NAMALWA (cell line): ENCODE measurements around the gene BRIP1.
"Not testable (repeated sequence)": the region's sequence is repeated elsewhere in the genome, so short reads cannot be mapped to it uniquely, and the experiment has no call there.

ENCODE experiments used
- DNase-seq: peaks from one replicate; pipeline ENCODE4 v3.0.0-alpha.2; 2015; ENCODE audit warnings: low spot score

BRIP1 gene

GRCh38 chr17:61695779-61696337, 167.5 kb downstream of the BRIP1 start:
- DNase-seq, result no peak

DNA sequence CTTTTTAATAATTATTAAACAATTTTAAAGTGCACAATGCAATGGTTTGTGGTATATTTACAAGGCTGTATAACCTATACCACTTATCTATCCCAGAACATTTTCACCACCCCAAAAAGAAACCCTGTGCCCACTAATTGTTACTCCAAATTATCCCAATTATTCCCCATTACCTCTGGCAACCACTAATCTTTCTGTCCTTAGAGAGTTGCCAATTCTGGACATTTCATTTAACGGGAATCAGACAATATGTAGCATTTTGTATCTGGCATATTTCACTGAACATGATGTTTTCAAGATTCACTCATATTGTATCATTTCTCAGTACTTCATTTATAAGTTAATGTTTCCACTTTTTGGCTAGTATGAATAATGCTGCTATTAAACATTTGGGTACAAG, 169.2 kb downstream of the BRIP1 start:
- DNase-seq, result no peak

DNA sequence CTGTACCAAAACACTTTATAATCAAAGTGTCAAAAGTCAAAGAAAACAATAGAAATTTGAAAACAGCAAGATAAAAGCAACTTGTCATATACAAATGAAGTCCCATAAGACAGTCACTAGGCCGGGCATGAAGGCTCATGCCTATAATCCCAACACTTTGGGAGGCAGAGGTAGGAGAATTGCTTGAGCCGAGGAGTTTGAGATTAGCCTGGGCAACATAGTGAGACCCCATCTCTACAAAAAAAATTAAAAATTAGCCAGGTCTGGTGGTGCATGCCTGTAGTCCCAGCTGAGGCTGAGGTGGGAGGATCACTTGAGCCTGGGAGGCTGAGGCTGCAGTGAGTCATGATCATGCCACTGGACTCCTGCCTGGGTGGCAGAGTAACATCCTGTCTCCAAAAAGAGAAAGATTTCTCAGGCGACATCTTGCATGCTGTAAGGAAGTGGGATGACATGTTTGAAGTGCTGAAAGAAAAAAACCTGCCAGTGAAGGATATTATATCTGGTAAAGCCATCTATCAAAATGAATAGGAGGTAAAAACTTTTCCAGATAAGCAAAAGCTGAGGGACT, 173.6 kb downstream of the BRIP1 start:
- DNase-seq, result no peak

DNA sequence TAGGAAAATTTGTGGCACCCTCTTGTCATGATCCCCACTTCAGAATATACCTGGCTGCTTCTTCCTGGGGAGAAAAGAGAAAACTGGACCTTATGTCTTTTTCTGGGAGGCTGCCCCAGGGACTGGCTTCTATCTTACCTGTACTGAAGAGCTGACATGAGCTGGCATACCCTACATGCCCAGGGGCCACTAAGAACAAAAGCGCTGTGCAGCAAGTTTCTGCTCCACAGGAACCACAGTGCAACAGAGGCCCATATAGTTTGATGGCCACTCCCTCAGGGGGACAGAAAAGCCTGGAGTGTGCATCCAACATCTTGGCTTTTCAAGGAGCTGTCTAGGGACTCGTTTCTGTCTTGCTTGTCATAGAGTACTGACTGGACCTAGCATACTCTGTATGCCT, 175.6 kb downstream of the BRIP1 start:
- no peak for DNase-seq

- DNase-seq, result no peak
These were observed 177.2 kb downstream of the BRIP1 start for GRCh38 chr17:61686113-61686512.

GRCh38 chr17:61684818-61685217, 178.5 kb downstream of the BRIP1 start:
- no peak for DNase-seq

DNA sequence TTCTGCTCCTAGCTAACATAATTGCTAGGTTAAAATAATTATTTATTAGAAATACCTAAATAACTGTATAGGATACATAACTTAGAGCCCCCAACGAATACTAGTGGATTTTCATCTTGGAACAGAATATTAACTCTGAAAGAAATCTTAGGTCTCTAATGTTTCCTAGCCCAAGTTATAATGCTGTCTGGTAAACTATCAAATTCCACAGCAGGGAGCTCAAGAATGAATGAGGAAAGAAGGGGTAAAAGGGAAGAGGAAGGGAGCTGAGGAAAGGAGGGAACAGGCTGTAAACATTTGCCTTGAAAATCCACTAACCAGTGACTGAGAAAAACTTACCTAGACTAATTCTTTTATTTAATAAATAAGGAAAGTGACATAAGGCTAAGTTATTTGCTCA, 179.2 kb downstream of the BRIP1 start:
- DNase-seq, result no peak

DNA sequence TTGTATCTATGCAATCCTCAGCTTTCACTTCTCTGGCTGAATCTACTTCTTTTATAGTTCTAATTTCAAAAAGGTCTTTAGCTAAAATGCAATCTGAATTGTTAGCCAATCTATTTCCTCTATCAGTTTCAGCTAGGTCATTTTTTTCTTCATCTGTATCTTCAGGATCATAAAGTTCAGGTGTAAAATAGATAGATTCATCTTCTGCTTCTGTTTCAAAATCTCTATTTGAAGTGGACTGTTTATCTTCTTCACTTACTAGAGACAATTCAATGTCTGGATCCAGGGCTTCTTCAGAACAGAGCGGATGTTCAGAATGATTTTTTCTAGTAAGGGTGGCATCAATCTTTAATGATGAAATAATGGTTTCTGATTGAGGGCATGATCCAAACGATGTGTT, 179.9 kb downstream of the BRIP1 start:
- no peak for DNase-seq

- DNase-seq, result no peak
These were observed 182.4 kb downstream of the BRIP1 start for GRCh38 chr17:61680921-61681320.

GRCh38 chr17:61678339-61678738, 185.0 kb downstream of the BRIP1 start:
- no peak for DNase-seq

DNA sequence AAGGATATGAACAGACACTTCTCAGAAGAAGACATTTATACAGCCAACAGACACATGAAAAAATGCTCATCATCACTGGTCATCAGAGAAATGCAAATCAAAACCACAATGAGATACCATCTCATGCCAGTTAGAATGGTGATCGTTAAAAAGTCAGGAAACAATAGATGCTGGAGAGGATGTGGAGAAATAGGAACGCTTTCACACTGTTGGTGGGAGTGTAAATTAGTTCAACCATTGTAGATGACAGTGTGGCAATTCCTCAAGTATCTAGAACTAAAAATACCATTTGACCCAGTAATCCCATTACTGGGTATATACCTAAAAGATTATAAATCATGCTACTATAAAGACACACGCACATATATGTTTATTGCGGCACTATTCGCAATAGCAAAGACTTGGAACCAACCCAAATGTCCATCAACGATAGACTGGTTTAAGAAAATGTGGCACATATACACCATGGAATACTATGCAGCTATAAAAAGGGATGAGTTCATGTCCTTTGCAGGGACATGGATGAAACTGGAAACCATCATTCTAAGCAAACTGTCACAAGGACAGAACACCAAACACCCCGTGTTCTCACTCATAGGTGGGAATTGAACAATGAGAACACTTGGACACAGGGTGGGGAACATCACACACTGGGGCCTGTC, 186.0 kb downstream of the BRIP1 start:
- not testable (repeated sequence) for DNase-seq

GRCh38 chr17:61676522-61676921, 186.8 kb downstream of the BRIP1 start:
- DNase-seq, result not testable (repeated sequence)

DNA sequence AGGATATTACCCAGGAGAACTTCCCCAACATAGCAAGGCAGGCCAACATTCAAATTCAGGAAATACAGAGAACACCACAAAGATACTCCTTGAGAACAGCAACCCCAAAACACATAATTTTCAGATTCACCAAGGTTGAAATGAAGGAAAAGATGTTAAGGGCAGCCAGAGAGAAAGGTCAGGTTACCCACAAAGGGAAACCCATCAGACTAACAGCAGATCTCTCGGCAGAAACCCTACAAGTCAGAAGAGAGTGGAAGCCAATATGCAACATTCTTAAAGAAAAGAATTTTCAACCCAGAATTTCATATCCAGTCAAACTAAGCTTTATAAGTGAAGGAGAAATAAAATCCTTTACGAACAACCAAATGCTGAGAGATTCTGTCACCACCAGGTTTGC, 188.7 kb downstream of the BRIP1 start:
- not testable (repeated sequence) for DNase-seq

DNA sequence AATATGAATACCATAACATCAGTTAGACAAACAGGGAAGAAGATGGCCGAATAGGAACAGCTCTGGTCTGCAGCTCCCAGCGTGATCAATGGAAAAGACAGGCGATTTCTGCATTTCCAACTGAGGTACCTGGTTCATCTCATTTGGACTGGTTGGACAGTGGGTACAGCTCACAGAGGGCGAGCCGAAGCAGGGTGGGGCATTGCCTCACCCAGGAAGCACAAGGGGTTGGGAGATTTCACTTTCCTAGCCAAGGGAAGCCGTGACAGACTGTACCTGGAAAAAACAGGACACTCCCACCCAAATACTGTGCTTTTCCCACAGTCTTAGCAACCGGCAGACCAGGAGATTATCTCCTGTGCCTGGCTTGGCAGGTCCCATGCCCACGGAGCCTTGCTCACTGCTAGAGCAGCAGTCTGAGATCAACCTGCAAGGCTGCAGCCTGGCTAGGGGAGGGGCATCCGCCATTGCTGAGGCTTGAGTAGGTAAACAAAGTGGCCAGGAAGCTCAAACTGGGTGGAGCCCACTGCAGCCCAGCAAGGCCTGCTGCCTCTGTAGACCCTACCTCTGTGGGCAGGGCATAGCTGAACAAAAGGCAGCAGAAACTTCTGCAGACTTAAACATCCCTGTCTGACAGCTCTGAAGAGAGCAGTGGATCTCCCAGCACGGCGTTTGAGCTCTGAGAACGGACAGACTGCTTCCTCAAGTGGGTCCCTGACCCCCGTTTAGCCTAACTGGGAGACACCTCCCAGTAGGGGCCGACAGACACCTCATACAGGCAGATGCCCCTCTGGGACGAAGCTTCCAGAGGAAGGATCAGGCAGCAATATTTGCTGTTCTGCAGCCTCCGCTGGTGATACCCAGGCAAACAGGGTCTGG, 190.1 kb downstream of the BRIP1 start:
- not testable (repeated sequence) for DNase-seq

- no peak for DNase-seq
These were observed 191.2 kb downstream of the BRIP1 start for GRCh38 chr17:61672140-61672539.

DNA sequence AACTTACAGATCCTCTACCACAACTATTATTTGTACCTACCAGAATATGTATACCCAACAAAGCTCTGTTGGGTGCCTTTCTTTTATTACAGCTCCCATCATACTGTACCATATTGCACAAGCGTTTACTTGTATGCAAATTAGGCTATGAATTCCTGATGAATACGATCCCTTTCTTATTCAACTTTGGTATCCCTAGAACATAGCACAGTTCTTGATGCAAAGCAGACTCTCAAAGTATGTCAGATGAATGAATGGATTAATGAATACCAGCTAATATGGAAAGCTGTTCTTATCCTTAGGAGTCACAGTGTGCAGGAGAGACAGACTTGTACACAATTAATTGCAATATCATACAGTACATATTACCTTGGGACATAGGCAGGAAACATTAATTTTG, 192.6 kb downstream of the BRIP1 start:
- no peak for DNase-seq

DNA sequence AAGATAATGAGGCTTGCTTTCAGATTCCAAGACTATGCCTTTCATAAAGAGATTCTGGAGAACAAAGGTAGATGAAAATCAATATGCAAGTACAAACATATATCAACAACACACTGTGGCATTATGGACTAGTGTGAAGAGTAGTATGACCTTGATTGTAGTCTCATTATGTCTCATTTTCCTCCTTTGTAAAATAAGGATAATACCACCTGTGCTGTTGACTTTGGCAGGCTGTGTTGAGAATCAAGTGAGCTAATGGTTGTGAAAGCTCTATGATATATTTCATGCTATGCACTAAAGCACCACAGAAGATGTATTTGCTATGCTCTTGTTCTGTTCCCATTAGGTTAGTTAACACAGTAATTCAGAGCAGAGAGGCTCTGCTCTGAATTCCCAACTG, 193.8 kb downstream of the BRIP1 start:
- no peak for DNase-seq

DNA sequence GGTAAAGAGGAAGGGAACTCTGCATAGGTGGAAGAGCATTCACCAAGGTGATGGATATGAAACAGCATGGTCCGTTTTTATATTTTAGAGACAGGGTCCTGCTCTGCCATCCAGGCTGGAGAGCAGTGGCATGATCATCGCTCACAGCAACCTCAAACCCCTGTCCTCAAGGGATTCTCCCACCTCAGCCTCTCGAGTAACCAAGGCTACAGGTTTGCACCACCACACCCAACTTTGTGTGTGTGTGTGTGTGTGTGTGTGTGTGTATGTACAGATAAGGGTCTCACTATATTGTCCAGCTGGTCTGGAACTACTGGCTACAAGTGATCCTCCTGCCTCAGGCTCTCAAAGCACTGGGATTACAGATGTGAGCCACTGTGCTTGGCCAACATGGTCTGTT, 194.8 kb downstream of the BRIP1 start:
- no peak for DNase-seq

- DNase-seq, result not testable (repeated sequence)
These were observed 196.8 kb downstream of the BRIP1 start for GRCh38 chr17:61666406-61667088.

DNA sequence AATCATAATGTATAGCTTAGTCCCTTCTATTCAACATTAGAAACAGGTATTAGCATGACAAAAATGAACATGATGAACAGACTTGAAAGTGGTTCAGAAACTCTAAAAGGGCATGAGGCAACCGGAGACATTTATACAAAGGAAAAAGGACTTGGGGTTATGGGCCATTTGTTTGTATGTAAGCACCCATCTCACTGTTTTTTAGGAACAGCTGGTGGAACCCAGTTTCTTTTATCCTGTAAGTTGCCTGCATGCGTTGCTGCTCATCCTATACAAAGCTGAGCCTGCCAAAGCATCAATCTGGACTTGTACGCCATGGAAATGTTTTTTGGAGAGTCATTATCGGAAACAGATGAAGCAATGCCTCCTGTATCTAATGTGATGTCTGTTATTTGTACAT, 200.0 kb downstream of the BRIP1 start:
- no peak for DNase-seq

DNA sequence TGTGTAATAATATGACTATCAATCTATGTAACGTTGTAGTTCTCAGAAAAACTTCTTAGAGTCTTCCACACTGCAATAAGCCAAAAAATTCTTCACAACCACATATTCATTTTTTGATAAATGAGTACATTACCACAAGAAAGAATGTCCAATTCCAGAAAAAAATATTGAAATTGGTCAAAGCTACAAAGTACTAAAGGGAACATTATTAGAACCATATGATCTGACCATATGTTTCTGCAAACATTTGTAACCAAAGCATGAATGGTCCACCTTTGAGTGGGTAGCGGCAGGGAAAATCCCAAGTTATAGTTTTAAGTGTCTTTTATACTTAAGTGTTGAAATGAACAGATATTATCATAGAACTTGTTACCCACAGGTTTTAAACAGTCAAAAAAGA, 200.6 kb downstream of the BRIP1 start:
- DNase-seq, result no peak

DNA sequence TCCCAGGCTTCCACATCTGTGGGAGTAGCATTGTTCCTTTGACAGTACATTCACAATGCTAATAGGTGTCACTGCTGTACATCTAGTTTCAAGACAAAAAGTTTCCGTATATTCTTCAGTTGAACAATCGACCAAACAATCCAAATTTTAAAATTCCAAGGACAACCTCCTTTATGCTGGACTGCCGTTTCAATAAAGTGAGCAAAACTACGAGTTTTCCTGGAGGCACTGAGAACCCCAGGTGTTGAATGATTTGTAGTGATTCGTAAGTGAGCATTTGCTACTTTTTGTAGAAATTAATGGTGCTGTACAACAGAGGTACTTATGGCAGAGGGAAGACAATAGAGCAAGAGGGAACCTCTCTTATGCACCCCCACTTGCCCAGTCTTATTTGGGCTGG, 201.1 kb downstream of the BRIP1 start:
- DNase-seq, result no peak
